ENCODE data around the gene GPR143.
A peak's percentile ranks its signal among the peaks of the same experiment; 100 is the strongest.

The GPR143 gene

DNA sequence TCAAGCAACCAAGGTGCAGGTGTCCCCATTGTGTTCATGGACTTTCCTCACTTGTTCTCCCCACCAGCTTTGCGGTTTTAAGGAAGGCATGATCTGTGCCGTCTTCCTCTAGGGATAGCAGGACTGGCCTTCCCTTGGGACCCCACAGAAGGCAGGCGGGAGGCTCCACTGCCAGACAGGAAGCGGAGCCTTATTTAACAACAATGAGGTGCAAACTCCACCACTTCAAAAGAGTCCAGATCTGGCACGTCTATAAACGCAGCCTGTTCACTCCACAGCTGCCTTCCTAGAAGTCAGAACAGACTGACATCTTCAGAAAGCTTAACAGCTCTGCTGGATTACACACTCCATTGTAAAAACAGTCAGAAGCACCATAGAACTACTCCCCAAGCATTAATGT is 1.7 kb upstream of the GPR143 start:
- no peak for DNase-seq

DNA sequence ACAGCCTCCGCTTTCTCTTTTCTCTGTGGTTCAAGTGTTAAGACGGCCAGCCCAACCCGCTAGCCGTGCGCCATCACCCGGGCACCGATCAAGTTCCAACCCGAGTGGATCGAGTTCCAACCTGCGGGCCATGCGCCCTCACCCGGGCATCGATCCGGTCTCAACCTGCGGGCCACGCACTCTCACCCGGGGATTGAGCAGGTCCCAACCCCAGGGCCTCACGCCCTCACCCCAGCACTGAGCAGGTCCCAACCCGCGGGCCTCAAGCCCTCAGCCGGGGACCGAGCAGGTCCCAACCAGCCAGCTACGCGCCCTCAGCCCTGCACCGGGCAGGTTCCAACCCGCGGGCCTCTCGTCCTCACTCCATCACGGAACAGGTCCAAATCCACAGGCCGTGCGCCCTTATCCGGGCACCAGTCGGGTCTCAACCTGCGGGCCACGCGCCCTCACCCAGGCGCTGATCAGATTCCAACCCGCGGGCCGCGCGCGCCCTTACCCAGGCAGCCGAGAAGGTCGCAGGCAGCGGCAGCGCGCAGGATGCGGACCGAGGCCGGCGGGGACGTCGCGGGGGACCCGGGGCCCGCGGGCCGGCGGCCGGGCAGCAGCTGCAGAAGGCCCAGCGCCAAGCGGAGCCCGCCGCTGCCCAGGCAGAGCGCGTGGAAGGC is 443 bp downstream of the GPR143 start:
- DNase-seq, result no peak

DNA sequence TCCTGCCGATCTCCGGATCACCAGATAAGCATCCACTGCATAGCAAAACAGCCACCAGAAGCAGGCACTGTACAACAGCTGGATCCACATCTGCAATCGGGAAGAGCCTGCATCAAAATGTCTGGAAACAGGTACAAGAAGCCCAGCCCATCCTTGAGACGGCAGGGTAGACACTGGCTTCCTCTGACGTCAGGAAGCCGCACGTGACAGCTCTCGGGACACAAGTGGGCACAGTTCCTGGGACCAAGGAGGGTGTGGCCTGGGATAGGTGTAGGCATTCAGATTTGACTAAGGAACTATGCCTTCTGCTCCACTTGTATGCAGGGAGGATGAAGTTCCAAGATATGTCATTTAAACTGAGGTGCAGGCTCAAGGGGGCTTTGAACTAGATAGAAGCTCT is 6.3 kb downstream of the GPR143 start:
- no peak for DNase-seq

DNA sequence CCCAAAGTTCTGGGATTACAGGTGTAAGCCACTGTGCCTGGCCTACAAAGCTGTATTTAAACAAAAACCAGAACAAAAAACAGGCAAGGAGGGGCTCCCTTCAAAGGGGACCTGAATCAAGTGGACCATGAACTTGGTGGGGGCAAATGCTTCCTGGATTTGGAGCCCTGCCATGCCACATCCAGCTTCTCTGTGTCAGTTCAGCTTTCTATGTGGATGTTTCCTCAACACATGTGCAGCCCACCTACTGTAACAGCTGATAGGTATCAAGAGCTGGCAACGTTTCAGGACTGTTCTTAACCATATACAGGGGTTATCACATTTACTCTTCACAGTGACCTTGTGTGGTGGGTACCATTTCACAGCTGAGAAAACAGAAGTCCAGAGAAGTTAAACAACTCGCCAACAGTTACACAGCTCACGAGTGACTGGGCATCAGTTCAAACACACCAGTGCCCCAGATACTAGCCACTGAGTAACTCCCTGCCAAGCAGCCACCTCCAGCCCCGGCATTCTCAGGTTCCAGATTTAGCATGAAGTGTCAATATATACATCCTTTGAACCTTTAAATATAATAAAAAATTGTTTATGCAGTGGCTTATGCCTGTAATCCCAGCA is 7.5 kb downstream of the GPR143 start:
- no peak for DNase-seq

DNA sequence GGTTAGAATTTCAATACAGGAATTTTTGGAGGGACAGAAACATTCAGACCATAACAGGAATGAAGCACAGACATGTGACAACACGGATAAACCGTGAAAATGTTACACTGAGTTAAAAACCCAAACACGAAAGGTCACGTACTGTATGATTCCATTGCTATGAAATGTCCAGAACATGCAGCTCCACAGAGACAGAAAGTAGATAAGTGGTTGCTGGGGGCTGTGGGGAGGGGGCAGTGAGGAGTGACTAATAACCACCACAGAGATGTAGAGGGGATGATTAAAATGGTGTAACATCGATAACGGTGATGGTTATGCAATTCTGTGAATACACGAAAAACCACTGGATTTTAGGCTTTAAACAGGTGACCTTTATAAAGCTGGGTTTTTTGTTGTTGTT is 8.3 kb downstream of the GPR143 start:
- no peak for DNase-seq

DNA sequence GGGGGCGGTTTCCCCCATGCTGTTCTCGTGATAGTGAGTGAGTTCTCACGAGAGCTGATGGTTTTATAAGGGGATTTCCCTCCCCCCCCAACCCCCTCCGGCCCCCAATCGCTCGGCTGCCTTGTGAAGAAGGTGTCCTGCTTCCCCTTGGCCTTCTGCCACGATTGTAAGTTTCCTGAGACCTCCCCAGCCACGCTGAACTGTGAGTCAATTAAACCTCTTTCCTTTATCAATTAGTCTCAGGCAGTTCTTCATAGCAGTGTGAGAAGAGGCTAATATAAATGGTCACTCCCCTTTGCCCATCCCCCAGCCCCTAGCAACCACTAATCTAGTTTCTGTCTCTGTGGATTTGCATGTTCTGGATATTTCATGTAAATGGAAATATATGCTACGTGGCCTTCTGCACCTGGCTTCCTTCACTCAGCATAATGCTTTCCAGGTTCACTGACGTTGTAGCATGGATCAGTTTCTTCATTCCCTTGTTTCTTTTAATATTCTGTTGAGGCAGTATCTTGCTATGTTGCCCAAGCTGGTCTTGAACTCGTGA is 16.4 kb downstream of the GPR143 start:
- DNase-seq, result no peak

DNA sequence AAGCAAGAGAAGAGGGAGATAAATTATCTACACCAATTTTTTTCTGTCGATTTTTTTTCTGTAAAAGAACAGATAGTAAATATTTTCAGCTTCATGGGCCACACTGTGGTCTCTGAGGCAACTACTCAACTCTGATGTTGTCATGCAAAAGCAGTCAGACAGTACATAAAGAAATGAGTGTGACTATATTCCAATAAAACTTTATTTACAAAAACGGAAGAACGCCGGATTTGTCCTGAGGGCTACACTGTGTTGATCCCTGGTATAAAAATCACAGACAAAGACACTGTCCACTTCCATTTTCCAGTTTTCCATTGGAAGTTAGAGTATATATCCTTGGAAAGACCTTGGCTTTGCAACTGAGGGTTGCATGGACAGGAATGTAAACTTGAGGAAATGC is 18.0 kb downstream of the GPR143 start:
- DNase-seq, result no peak

DNA sequence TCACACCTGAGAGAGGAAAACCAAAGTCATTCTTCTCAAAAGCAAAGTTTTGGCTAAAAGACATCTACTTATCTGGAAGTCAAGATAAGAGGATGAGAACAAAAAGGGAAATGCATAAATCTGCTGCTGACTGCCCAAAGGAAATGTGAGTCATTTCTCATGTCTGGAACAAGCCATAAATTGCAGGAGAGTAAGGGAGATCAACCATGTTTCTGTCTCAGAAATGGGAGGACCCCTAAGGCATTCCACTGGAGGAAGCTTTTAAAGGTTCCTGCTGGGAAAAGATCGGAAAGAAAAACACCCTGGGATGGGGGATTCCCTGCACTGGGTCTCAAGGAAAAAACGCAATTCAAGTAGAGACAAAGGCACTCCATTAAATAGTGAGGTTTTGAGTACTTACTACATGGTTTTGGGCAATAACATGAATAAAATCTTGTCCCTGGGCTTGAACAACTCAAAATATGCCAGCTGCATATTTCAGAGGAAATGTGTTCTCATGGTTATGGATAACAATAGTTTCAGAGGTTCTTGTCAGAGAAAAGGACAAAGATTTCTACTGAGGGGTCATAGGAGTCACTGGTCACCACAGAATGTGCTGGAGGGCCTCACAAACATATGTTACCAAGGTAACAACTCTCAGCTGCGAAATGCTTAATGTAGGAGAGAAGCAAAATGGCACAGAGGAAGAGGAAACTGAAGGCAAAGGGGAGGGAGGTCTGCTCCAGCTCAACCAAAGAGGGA is 19.3 kb downstream of the GPR143 start:
- DNase-seq, result no peak

DNA sequence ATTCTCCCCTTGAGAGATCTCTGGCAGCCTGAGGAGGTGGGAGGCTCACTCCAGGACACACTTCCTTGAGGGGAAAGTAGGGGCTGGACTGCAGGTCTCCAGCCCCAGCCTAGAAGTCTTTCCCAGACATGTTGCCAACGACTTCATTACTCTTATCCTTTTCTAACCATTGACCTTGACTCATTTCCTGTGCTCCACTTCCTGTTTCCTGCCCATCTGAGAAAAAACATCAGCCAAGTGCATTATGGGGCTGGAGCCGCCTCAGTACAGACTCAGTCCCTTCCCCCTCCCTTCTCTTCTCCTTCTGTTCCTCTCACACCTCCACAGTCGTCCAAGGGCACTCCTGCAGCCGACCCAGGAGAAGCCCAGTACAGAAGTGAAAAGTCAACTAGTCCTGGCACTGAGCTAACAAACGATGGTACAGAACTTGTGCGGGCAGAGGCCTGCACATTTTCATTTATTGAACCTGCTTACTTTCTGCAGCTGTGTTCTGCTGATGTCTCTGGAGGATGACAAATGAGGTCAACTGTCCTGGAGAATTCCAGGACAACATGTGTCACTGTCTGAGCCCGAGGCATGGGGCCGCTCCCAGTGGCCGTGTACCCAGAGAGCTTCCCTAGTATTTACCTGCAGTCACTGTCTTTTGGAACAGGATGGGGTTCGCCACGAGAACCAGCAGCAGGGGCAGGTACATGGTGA is 20.1 kb downstream of the GPR143 start:
- DNase-seq, result no peak

DNA sequence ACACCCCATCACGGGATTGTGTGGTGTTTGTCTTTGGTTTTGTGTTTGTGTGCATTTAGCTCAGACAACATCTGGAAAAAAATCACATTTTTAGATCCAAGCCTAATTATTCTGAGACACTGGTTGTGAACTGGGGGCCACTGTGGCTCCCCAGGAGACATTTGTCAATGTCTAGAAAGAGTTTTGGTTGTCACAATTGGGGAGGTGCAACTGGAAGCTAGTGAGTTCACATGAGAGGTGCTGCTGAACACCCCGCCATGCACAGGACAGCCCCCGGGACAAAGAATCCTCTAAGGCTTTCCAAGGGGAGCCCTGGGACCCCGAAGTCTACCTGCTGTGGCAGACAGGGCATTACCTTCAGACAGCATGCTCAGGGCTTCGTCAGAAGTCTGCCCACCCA is 26.5 kb downstream of the GPR143 start:
- DNase-seq, result no peak

DNA sequence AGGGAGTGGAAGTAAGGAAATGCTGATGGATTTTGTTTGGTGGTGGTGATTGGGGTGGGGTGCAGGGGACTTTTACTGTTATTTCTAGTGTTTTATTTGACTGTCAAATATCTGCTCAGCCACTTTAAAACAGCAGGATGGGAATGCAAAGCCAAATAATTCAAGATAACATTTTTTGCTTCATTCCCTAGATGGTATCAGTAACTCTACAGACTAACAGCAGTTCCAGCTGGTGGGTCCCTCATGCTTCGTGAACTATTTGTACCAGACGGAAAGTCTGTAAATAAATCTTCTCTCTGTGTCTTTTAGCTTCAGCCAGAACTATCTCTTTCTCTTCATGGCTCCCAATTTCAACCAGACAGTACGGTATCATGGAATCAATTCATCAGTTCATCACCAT is 27.5 kb downstream of the GPR143 start:
- no peak for DNase-seq

DNA sequence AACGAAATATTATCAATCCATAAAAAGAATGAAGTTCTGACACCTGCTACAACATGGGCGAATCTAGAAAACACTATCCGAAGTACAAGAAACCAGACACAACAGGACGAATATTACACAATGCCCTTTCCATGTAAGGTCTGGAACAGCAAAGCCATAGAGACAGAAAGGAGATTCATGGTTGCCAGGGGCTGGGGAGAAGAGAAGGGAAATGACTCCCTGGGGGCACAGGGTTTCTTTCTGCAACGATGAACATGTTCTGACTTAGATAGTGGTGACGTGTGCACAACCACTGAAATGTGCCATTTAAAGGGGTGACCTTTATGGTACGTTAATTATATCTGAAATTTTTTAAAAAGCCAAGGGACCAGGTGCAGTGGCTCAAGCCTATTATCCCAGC is 28.3 kb downstream of the GPR143 start:
- DNase-seq, result no peak

DNA sequence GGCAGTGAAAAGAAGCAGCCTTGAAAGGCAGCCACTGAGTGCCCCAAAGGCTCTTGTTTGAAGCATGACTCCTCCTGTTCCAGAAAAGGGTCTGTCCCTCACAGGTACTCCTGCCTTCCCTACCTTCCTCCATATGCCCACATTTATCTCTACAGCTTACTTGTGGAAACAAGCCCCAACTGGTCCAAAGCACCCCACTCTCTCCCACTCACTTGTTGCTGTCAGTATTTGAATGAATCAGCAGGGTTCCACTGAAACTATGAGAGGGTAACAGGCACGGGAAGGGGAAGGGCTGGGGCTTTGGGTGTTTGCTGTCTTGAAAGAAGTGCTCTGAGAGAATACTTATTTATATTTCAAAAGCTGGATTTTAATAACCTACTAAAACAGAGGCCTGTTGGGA is 34.9 kb downstream of the GPR143 start:
- DNase-seq, result no peak

DNA sequence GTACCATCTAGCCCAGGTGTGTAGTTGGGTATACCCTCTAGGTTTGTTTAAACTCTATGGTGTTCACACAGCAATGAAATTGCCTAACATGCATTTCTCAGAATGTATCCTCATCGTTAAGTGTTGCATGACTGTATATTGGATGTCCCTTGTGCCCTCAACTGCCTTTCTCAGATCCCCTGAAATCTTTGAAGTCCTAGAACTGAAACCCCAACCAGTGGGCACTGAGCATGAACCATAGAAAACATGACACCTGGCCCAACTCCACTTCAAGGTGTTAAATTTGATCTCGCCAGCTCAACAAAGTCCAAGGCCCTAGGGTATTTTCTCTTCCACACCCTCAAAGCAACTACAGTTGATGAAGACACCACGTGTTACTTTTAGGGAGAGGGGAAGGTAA is 35.6 kb downstream of the GPR143 start:
- DNase-seq, result no peak

DNA sequence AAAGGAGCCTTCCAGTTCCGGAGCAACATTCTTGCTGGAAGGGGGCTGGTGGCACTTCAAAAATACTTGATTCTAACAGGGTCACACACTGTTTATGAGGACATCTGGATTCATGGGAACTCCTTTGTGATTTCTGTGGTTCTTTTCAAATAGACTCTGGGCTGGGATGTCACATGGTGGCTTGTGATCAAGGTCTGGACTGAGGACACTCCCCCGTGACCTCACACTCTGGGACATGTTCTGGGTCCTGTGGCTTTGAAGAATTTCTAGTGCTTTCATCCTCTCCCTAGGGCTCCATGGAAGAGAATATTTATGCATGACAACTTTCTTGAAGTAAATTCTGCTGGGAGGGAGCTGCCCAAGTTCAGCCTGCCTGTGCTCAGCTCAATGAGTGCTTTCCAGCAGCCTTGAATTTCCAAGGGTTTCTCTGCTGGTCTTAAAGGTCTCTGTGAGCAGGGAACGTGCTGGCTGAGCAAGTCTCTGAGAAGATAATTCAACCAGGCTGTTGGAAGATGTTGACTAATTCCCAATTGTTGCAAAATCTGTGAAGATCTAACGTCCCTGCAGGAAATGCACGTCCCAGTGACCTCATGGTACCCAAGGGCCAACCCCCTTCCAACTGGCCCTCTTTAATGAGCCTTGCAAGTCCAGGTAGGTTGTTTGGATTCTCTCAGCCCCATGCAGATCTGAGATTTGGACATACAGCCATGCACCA is 36.3 kb downstream of the GPR143 start:
- DNase-seq, result no peak

DNA sequence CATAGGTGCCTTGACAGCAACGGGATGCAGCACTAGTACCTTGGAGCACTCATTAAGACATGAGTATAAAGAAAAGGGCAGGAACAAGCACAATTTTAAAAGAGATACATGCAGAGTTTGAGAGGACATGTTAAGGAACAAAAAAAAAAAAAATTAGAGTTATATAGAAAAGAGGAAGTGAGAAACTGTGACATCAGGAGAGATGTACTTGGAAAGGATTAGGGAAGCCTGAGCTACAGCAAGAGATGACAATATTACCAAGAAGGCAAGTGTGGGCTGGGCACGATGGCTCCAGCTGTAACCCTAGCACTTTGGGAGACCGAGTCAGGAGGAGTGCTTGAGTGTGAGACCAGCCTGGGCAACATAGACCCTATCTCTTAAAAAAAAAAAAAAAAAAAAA is 37.4 kb downstream of the GPR143 start:
- no peak for DNase-seq

DNA sequence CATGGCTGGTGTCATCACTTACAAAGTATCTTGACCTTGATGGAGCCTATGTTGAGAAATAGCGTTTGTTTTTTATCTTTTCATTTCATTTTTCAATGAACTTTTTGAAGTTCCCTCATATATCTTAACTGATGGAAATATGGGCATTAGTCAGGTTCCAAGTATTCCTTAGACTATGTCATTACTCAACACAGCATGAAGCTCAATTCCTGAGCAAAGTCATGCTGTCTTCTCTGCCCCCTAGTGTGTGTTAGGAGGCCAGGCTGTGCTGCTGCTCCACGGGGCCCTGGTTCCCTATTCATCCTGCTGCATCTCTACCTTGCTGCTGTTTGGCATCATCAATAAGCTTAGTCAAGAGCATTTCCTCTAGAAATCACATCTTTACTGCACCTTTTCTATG is 40.9 kb downstream of the GPR143 start:
- no peak for DNase-seq

DNA sequence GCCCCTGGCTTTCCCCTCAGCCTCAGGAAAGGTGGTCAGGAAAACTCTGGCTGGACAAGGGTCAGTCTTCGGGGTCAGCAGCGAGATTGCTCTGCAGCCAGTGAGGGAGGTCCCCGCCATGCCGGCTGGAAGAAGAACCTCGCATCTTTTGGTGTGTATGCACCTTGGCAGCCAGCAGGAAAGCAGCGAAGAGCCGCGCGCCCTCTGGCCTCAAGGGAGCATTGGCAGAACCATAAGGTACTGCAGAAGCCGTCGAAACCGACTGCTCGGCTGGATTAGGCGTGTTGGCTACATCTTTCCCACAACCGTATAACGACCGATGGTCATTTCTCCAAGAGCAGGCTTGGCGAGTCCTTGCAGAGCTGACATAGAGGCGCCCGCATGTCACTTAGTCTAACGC is 48.3 kb downstream of the GPR143 start:
- DNase-seq, result no peak

DNA sequence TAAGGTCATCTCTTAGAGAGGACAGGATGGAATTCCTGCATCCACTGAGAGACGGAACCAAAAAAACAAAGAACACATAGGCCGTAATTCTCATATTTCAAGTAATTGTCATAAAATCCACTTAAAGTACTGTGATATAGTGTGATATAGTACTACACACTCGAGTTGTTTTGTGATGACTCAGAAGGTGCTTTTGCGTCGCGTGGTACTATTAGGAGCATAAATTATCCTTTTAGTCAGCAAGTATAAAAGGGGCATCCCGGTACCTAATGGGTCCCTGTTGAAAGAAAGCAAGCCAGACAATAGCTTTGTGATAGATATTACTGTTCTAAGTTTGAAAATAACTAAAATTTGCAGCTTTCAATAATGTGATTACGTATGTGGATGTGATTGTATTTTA is 55.3 kb downstream of the GPR143 start:
- no peak for DNase-seq

DNA sequence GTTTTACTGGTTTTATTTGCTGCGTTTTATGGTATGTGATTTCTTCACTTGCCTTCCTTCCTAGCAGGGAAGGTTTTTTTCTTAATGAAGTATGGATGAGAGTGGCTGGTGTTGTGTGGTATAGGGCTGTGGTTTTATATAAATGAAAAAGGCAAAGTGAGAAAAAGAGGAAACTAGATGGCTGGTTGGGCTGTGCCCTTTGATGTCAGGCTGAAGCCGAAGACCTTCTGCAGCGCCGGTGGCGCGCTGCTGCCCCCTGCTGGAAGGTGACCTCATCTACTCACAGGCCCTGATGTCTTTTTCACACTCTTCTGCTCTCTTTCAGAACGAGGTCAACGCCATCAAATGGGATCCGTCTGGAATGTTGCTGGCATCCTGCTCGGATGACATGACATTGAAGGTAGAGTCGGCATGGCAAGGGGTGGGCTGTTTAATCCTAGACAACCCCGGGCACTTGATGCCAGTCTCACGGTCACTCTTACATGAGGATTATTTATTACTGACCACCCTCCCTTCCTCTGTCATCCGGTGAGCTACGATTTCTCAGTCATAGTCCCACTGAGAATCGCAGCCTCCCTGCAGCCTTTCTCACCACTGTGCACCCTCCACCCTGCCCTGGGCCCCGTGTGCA is 56.6 kb downstream of the GPR143 start:
- DNase-seq, result peak; percentile 78

DNA sequence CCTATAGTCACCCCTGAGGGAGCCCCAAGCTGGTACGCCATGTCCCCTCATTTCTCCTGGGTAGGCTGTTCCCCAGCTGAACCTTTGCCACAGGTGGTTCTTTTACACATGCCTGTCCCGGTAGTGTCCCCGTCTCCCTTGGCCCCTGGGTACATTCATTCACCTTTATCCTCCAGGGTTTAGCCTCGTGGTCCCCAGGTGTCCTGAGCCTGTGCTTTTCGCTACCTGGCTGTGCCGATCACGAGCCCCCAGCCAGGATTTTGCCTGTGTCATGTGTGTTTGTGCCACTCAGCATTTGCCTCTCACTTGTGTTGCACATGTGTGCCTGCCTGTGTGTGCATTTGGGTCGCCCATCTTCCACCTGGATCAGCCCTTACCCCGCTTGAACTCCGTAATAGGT is 57.6 kb downstream of the GPR143 start:
- DNase-seq, result no peak

DNA sequence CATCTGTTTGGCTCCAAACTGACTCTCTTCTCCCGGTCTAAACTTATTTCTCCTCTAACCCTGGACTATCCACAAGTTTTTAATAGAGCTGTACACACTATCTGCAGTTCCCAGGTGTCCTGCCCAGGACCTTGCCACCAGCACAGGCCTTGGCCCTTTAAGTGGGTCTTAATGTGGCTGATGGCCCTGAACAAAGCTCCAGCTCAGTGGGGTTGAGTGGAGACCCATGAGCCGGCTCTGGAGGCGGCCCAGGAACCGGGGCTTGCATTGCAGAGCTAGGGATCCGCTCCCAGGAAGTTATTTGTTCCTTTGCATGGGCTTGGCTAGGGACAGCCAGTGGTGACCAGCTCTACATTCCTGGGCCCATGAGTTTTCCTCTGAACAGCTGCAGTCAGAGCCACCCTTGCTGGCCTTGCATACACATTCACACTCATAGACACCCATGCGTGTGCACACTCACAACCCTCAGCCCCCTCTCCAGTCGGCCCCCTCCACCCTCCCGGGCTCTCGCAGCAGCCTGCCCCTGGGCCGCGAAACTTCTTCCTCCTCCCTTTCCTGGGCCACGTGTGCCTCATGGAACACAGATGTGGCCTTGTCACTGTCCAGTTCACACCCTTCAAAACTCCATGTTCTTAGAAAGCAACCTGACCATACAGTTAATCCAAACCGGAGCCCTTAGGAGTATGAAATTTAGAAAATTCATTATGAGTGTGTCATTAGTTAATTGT is 58.2 kb downstream of the GPR143 start:
- no peak for DNase-seq
